BLaER1 treated with 17β-estradiol and CSF1 and Interleukin-3, amounts not matched to agents 10 nM and 100 nM (cell line): ENCODE data around the gene OTUD5.
A peak's percentile ranks its signal among the peaks of the same experiment; 100 is the strongest.

Experiments
- H3K27ac ChIP-seq, 11 experiments: shearing (Covaris generic); formaldehyde crosslinking; 2 replicates each; pipeline ENCODE4 v1.8.1; 2022
- H3K27me3 ChIP-seq, 11 experiments: shearing (Covaris generic); formaldehyde crosslinking; 2 replicates each; pipeline ENCODE4 v1.8.1; 2022
- H3K36me3 ChIP-seq, 11 experiments: shearing (Covaris generic); formaldehyde crosslinking; 2 replicates each; pipeline ENCODE4 v1.8.1; 2022
- H3K4me1 ChIP-seq, 10 experiments: shearing (Covaris generic); formaldehyde crosslinking; 2 replicates each; pipeline ENCODE4 v1.8.1; 2022
- H3K4me2 ChIP-seq, 11 experiments: shearing (Covaris generic); formaldehyde crosslinking; 2 replicates each; pipeline ENCODE4 v1.8.1; 2022
- H3K4me3 ChIP-seq, 10 experiments: shearing (Covaris generic); formaldehyde crosslinking; 2 replicates each; pipeline ENCODE4 v1.8.1; 2022
- H3K9ac ChIP-seq, 11 experiments: shearing (Covaris generic); formaldehyde crosslinking; 2 replicates each; pipeline ENCODE4 v1.8.1; 2022
- H3K9me3 ChIP-seq, 11 experiments: shearing (Covaris generic); formaldehyde crosslinking; replicated peaks in 1 of 11; 2 replicates each; pipeline ENCODE4 v1.8.1; 2022
- H4K20me1 ChIP-seq, 11 experiments: shearing (Covaris generic); formaldehyde crosslinking; 2 replicates each; pipeline ENCODE4 v1.8.1; 2022
- Cebpa-rat ChIP-seq, 11 experiments: shearing (Covaris generic); IDR thresholded peaks; 2 replicates each; pipeline ENCODE4 v1.8.1; 2022

OTUD5 gene

DNA sequence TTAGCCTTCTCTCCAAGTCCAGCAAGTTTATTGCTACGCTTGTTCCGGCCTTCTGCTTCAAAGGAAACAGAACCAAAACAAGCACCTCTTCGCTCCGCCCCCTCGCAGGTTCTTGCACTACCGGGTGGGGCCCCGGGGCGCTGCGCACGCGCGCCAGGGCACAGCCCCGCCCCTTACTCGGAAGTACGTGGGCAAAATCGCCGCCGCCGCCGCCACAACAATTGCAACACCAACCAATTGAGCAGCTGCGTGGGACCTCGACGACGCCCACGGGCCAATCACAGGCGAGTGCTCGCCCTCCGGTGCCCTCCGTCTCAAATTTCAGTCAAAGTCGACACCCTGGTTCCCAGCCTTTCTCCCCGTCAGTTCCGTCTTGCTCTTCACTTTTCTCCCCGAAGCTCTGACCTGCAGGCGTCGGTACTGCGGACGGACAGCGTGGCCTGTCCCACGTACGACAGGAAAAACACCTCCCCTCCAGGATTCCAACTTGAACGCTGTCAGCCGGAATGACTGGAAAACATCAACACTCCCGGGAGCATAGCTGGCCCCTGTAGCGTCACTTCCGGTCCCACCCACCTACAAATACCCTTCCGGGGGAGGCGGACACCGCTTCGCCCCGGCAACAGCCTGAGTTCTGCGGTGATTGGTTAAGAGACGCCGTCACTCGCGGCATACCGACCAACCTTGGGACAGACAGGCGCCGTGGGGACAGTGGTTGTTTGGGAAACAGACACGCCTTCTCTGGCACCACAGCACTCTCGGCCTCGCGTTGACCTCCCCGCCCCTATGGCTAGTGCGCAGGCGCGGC, 624 bp upstream of the OTUD5 start:
- Histone ChIP-seq H3K4me1 (peaks cover 25 to 55% (median 42%) of the 10 kb centered on the region in 10 experiments; a peak in 19 of 20 replicates), H3K27me3 (peaks cover 27 to 67% (median 58%) of the 10 kb centered on the region in 11 experiments), H3K36me3 (peaks cover 0 to 29% (median 12%) of the 10 kb centered on the region in 11 experiments; a peak in 14 of 22 replicates), H3K4me2 (peak overlapping the region in 9 of 11 experiments; percentile 63 to 93 (median 84); a peak in 13 of 22 replicates), H4K20me1 (peaks cover 27 to 43% (median 40%) of the 10 kb centered on the region in 11 experiments; a peak in 20 of 22 replicates), H3K27ac (peak overlapping the region; percentile 83 to 97 (median 91)), H3K9ac (peak overlapping the region; percentile 91 to 96 (median 92)), H3K4me3 (peak overlapping the region; percentile 75 to 85 (median 80)), H3K9me3 (peaks cover 0 to 21% (median 4%) of the 10 kb centered on the region in 11 experiments; a peak in 9 of 22 replicates)
- peak in 3 of 11 experiments; percentile 30 to 49 (median 41); a peak in 3 of 22 replicates for TF ChIP-seq Cebpa-rat (IDR thresholded peaks at IDR 0.05)

DNA sequence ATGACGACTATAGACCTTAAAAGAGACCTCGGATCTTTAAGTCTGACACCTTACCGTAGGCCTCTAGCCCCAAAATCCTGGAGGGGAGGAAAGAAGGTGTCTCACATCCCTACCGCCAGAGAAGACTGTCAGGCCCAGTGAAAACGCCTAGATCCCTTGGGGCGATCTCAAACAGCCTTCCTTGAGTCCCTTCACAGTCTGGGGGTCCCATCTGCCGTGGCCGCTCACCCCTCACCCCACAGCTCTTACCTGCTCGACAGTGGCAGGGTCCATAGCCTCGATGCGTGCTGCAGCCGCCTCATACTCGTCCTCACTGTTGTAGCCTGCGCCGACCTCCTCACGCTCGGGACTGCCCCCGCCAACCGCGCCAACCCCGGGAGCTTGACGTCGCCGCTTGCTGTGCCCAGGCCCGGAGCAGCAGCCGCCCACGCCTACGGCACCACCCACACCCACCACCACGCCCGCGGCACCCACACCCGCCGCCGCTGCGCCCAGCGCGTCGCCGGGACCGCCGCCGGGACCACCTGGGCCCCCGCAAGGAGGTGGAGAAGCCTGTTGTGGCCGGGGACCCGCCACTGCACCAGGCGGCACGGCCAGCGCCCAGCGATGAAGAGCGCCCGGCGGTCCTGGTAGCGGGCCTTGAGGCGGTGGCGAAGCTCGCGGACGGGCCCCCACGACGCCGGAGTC, 536 bp downstream of the OTUD5 start:
- Histone ChIP-seq H3K27ac (peak overlapping the region; percentile 83 to 97 (median 91)), H3K36me3 (peaks cover 0 to 29% (median 12%) of the 10 kb centered on the region in 11 experiments; a peak in 14 of 22 replicates), H4K20me1 (peaks cover 33 to 55% (median 51%) of the 10 kb centered on the region in 11 experiments; a peak in 20 of 22 replicates), H3K9me3 (peaks cover 0 to 21% (median 4%) of the 10 kb centered on the region in 11 experiments; a peak in 9 of 22 replicates), H3K9ac (peak overlapping the region; percentile 91 to 96 (median 92)), H3K4me1 (peaks cover 25 to 67% (median 43%) of the 10 kb centered on the region in 10 experiments; a peak in 19 of 20 replicates), H3K27me3 (peaks cover 26 to 70% (median 62%) of the 10 kb centered on the region in 11 experiments), H3K4me3 (peak overlapping the region; percentile 75 to 85 (median 80)), H3K4me2 (peak overlapping the region; percentile 78 to 93 (median 84))
- TF ChIP-seq Cebpa-rat (IDR thresholded peaks at IDR 0.05): no peak

DNA sequence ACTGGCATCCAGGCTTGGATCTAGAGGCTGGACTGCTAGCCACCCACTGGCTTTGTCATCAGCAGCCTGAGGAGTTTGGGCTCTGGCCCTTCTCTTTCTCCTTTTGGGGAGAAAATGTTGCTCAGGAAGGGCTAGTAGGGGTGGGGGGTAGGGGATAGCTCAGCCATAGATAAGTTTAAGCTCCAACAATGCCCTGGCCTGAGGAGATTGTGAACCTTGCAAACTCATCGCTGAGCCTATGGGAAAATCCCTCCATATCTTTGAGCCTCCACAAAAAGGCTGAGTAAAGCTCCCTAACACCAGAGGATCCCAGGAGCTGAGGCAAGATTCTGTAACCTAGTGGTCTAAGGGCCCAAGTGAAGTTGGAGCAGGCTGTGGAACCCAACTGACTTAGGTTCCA, 8.8 kb downstream of the OTUD5 start:
- no peaks in the 10 kb centered on the region for H3K9me3 ChIP-seq
- H3K4me2 ChIP-seq: no peak overlapping the region
- TF ChIP-seq Cebpa-rat (IDR thresholded peaks at IDR 0.05): no peak

DNA sequence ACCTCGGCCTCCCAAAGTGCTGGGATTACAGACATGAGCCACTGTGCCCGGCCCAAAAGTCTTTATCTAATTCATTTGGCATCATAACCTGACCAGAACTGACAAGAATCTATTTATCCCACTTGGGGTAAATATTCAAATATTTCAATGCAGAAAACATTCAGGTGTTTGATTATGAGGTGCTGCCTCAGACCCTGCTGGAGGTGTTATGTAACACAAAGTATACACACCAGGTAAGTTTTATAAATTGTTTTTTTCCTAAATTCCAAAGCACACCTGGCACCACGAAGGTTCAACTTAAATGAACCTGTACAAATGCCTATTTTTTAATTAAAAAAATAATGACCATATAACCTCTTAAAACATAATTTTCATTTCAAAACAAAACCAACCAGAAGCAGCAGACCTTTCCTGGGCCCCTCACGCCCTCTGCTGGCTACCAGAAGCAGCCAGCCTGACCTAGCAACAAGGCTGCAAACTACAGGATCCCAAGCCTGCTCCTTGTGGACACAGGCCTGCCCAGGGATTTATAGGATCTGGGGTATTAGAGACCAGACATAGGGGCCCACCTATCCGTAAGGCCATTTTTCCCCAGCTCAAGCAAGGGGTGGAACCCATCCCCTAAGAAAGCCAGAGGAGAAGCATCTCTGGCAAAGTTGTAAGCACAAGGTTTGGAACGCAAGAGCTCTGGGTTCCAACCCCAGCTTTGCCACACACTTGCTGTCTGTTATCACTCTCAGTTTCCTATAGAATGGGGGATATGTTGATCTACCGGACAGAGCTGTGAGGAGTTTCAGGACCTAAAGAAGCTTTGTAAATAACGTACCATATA, 11.7 kb downstream of the OTUD5 start:
- H3K27ac ChIP-seq: no peak overlapping the region
- H3K4me2 ChIP-seq: peak overlapping the region in 2 of 11 experiments; percentile 6 to 7; a peak in 1 of 22 replicates
- H4K20me1 ChIP-seq: peaks cover 19 to 93% (median 68%) of the 10 kb centered on the region in 11 experiments; a peak in 21 of 22 replicates
- no peak for TF ChIP-seq Cebpa-rat (IDR thresholded peaks at IDR 0.05)
- no peak overlapping the region for H3K4me3 ChIP-seq
- peaks cover 29 to 79% (median 62%) of the 10 kb centered on the region in 11 experiments; a peak in 19 of 22 replicates for H3K27me3 ChIP-seq
- peaks cover 3 to 22% (median 9%) of the 10 kb centered on the region in 10 experiments for H3K4me1 ChIP-seq
- H3K36me3 ChIP-seq: peaks cover 0 to 39% (median 15%) of the 10 kb centered on the region in 11 experiments; a peak in 12 of 22 replicates
- H3K9me3 ChIP-seq: no peaks in the 10 kb centered on the region
- no peak overlapping the region for H3K9ac ChIP-seq

More for the DNA sequence above, 8.8 kb downstream of the OTUD5 start:
- peaks cover 23 to 81% (median 56%) of the 10 kb centered on the region in 11 experiments; a peak in 20 of 22 replicates for H3K27me3 ChIP-seq
- H3K27ac ChIP-seq: no peak overlapping the region
- peak overlapping the region in 1 of 11 experiments; percentile 9; a peak in 1 of 22 replicates for H3K9ac ChIP-seq
- peaks cover 41 to 98% (median 79%) of the 10 kb centered on the region in 11 experiments; a peak in 21 of 22 replicates for H4K20me1 ChIP-seq
- no peak overlapping the region for H3K4me3 ChIP-seq
- peaks cover 0 to 27% (median 4%) of the 10 kb centered on the region in 11 experiments; a peak in 8 of 22 replicates for H3K36me3 ChIP-seq
- peaks cover 0 to 17% (median 5%) of the 10 kb centered on the region in 10 experiments; a peak in 9 of 20 replicates for H3K4me1 ChIP-seq

DNA sequence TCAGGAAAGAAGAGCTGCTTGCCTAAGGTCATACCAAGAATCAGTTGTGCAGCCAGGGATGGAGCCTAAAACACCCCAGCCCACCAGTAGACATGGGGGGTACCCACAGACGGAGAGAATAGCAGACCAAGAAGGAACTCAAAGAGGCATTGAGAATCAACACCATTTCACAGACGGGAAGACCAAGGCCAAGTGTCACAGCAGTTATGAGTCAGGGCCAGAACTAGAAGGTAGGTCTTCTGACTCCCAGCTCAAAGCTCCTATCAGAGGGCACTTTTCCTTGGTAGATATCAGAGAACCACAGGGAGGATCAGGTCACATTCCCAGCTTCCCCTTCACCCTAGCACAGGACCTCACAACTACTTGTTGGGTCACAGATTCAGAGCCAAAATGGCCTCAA, 14.5 kb downstream of the OTUD5 start:
- Histone ChIP-seq H3K4me1 (peaks cover 31 to 50% (median 38%) of the 10 kb centered on the region in 10 experiments), H3K4me2 (no peak overlapping the region), H3K27ac (no peak overlapping the region), H4K20me1 (peaks cover 9 to 95% (median 76%) of the 10 kb centered on the region in 11 experiments; a peak in 21 of 22 replicates), H3K36me3 (peaks cover 0 to 23% (median 11%) of the 10 kb centered on the region in 11 experiments; a peak in 10 of 22 replicates), H3K4me3 (no peak overlapping the region), H3K9me3 (no peaks in the 10 kb centered on the region), H3K27me3 (peaks cover 37 to 94% (median 73%) of the 10 kb centered on the region in 11 experiments; a peak in 21 of 22 replicates), H3K9ac (no peak overlapping the region; a peak in 1 of 22 replicates)
- no peak for TF ChIP-seq Cebpa-rat (IDR thresholded peaks at IDR 0.05)

DNA sequence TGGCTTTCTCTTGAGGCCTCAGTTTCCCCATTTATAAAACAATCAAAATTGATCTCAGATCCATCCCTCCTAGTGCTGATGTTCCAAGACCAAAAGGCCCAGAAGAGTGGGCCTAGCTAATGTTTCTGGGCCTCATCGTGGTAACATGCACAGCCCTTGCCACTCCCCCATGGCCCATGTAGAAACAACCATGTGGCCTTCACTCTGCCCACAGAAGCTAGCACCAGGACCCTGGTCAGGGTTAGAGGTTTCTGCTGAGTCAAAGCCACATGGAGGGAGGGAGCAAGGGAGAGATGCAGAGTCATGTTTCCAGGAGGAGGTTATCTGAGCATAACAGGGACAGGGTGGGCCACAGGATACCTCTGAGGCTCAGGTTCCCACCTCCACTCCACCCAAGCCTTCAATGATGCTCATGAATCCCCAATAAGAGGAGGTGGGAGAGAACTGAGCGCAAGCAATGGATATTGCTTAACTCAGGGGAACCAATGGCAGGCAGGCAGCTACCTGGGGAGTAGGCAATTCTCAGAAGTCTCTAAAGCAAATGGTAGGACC, 16.9 kb downstream of the OTUD5 start:
- Histone ChIP-seq H3K9ac (peak overlapping the region in 3 of 11 experiments; percentile 29 to 36 (median 33); a peak in 5 of 22 replicates), H4K20me1 (peaks cover 0 to 95% (median 60%) of the 10 kb centered on the region in 11 experiments; a peak in 18 of 22 replicates), H3K9me3 (no peaks in the 10 kb centered on the region), H3K4me3 (no peak overlapping the region), H3K27ac (peak overlapping the region in 9 of 11 experiments; percentile 45 to 92 (median 84); a peak in 15 of 22 replicates), H3K4me1 (peaks cover 51 to 75% (median 60%) of the 10 kb centered on the region in 10 experiments), H3K27me3 (peaks cover 32 to 95% (median 80%) of the 10 kb centered on the region in 11 experiments), H3K4me2 (peak overlapping the region; percentile 60 to 85 (median 73)), H3K36me3 (peaks cover 0 to 32% (median 11%) of the 10 kb centered on the region in 11 experiments; a peak in 11 of 22 replicates)
- no peak for TF ChIP-seq Cebpa-rat (IDR thresholded peaks at IDR 0.05)

DNA sequence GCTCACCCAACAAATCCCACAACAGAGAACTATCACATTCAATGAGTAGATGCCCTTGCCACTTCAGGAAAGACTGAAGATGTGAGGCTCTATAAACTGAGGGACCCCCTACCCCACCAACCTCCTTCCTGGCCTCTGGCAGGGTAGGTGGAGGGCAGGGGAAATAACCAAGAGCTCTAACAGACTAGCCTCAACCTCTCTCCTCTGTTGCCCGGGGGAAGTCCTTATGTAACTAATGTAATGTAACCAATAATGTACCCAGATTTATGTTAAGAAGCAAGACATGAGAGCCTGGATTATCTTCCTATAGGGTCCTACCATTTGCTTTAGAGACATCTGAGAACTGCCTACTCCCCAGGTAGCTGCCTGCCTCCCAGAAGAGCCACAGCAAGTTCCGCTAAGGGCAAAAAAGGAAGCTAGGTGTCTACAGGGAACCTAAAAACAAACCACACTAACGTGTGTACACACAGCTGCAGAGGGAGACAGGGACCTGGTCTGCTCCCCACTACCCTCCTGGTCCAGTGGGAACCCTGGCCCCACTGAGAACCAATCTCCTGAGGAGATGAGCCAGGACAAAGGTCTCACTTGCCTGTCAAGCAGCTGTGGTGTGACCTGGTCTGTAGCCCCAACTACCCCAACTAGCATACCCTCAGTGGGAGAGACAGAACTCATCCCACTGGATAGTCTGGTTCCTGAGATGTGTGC, 17.7 kb downstream of the OTUD5 start:
- no peak overlapping the region for H3K4me3 ChIP-seq

More for the DNA sequence above, 17.7 kb downstream of the OTUD5 start:
- Histone ChIP-seq H3K36me3 (peaks cover 0 to 36% (median 15%) of the 10 kb centered on the region in 11 experiments; a peak in 16 of 22 replicates), H3K27me3 (peaks cover 32 to 96% (median 80%) of the 10 kb centered on the region in 11 experiments), H3K9me3 (no peaks in the 10 kb centered on the region), H4K20me1 (peaks cover 0 to 95% (median 58%) of the 10 kb centered on the region in 11 experiments; a peak in 18 of 22 replicates), H3K9ac (peak overlapping the region in 8 of 11 experiments; percentile 16 to 80 (median 34); a peak in 9 of 22 replicates), H3K27ac (peak overlapping the region in 10 of 11 experiments; percentile 6 to 92 (median 83); a peak in 18 of 22 replicates), H3K4me1 (peaks cover 51 to 83% (median 66%) of the 10 kb centered on the region in 10 experiments), H3K4me2 (peak overlapping the region; percentile 60 to 85 (median 73))
- TF ChIP-seq Cebpa-rat (IDR thresholded peaks at IDR 0.05): no peak
